GM21381 (cell line): Measurements from ENCODE around the gene XYLB.

ENCODE experiments used
- ATAC-seq: cut with Tn5 transposase; IDR thresholded peaks from one replicate; pipeline ENCODE4 v1.9.1; 2021; ENCODE audit warnings: mild to moderate bottlenecking, moderate library complexity; ENCODE audit not compliant: unreplicated experiment

XYLB gene

GRCh38 chr3:38453075-38453912 is 106.7 kb downstream of the XYLB start, which contains the start of gene ACVR2B:
Gene ACVR2B (plus strand): TSS chr3:38453890. CDS start chr3:38454323, 433 bp downstream.
- peak; percentile 42 for ATAC-seq

DNA sequence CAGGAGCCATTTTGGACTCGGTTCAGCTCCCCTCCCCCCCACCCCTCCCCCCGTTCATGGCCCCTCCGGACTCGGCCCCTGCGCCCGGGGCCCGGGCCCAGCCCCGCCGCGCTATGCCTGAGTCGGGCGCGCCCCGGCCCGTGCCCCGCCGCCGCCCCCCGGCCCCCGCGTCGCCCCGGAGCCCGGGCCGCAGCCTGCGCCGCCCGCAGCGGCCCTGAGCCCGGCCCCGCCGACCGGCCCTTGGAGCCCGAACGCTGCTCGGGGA is 107.3 kb downstream of the XYLB start:
- no peak for ATAC-seq

- peak; percentile 33 for ATAC-seq
Measured at GRCh38 chr3:38454178-38454883, 107.7 kb downstream of the XYLB start.

GRCh38 chr3:38454884-38455638 is 108.5 kb downstream of the XYLB start:
- ATAC-seq: no peak

DNA sequence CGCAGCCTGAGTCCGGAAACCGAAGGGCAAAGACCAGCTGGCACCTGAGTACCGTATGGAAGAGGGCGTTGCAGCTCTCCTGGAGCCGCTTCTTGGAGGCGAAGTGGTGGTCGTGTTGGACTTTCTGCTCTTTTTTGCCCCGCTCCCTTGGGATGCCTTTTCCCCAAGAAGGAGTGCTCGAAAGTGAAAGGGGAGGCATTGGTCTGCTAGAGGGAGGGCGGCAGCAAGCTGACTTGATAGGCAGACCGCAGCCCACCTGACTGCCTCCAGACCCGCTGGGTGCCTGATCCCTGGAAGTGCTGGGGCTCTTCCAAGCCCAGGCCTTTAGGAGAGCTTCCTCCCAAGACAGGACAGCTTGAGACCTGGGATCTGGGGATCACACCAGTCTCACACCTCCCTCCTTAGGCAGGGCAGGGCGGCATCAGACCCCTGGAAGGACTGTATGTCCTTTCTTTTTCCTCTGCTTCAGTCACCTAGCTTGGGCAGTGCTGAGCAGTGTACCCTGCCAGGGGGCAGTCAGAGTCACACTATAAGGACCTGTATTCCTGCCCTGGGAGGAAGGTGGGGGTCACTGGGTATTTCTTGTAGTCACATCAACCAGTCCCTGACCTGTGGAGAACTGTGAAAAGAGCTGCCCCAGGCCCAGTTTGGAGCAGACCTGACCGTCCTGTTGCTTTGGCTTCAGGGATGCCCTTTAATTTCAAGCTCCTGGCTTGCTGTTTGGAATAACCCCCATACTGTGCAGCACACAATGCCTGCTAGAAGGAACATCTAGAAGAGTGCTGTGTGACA is 109.2 kb downstream of the XYLB start:
- no peak for ATAC-seq

GRCh38 chr3:38457111-38458003 is 110.8 kb downstream of the XYLB start:
- ATAC-seq: no peak

GRCh38 chr3:38458796-38459498 is 112.4 kb downstream of the XYLB start:
- no peak for ATAC-seq

DNA sequence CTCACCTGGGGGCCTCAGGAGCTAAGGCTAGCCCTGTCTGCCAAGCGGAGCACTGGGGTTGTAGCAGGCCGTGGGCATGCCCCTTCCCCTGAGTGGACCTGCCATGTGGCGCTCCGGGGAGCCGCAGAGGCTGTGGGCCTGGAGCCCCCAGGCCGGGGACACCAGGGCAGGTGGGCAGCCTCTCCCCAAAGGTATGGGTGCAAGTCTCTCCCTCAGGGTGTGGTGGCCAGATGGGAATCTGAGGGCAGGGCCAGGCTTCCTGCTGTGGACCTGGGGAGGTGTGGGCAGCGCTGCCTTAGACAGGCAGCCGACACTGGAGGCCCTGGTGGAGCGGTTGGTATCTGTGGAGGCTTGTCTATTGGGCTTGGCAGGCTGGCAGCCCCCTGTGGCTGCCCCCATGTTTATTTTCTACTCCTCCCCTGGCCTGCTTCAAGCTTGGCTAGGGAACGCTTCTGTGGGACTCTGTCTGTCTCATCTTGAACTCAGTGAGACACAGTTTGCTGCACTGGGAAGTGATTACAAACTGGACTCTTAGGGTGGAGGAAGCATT is 113.0 kb downstream of the XYLB start:
- no peak for ATAC-seq

- no peak for ATAC-seq
Measured at GRCh38 chr3:38460377-38461270, 114.0 kb downstream of the XYLB start.
